ENCODE data around the gene MKNK2. TPM values are rescaled to one million over a fixed set of nuclear protein-coding genes. Genes with fewer than 3 reads are reported as not detected.
A peak's percentile ranks its signal among the peaks of the same experiment; 100 is the strongest.

Gene MKNK2
- total and polyA plus RNA-seq, 2 of the 13 experiments (the other 11 are each of a cell fraction or from before 2014, with no cell fraction given), result 44.9 to 112 TPM

- TF ChIP-seq ZNF609 (CRISPR knock-in tag; IDR thresholded peaks at IDR 0.05; ENCODE audit: borderline replicate concordance) (peak; percentile 88), ADNP (CRISPR knock-in tag; IDR thresholded peaks at IDR 0.05) (peak; percentile 53), ARNT2 (CRISPR knock-in tag; IDR thresholded peaks at IDR 0.05; ENCODE audit: low read depth) (peak; percentile 52; the same call in 1 of the 2 replicates), MEF2D (CRISPR knock-in tag; IDR thresholded peaks at IDR 0.05) (peak; percentile 88), GMEB2 (CRISPR knock-in tag; IDR thresholded peaks at IDR 0.05; ENCODE audit: low read depth) (peak; percentile 52; the same call in 1 of the 2 replicates), ZNF18 (CRISPR knock-in tag; IDR thresholded peaks at IDR 0.05; ENCODE audit: insufficient replicate concordance) (peak; percentile 92), MED1 (CRISPR knock-in tag; IDR thresholded peaks at IDR 0.05) (peak; percentile 98), ZNF775 (CRISPR knock-in tag; IDR thresholded peaks at IDR 0.05; ENCODE audit: borderline replicate concordance) (peak; percentile 88), ARID5B (CRISPR knock-in tag; IDR thresholded peaks at IDR 0.05) (peak; percentile 92), ZSCAN9 (CRISPR knock-in tag; IDR thresholded peaks at IDR 0.05; ENCODE audit: borderline replicate concordance) (peak; percentile 92), NAIF1 (CRISPR knock-in tag; IDR thresholded peaks at IDR 0.05; ENCODE audit: borderline replicate concordance) (peak; percentile 63; the same call in 1 of the 2 replicates), POGZ (CRISPR knock-in tag; IDR thresholded peaks at IDR 0.05) (peak; percentile 83), ZNF629 (CRISPR knock-in tag; conservative IDR thresholded peaks at IDR 0.05) (0 out of 2 replicates have a peak, but pooled peaks have one; percentile 40), WIZ (CRISPR knock-in tag; IDR thresholded peaks at IDR 0.05) (0 out of 2 replicates have a peak, but pooled peaks have one; percentile 40)
Measured at GRCh38 chr19:2086695-2087620, 35.9 kb upstream of the MKNK2 start (continued).

Measured in HepG2 (cell line).